Adipose tissue (tissue), 3 donors: Measurements from ENCODE around the gene PPP1R9A. TPM values are rescaled to one million over a fixed set of nuclear protein-coding genes. Genes with fewer than 3 reads are reported as not detected.

Experiments used
- H3K27ac ChIP-seq: one replicate; pipeline ENCODE4 v1.5.1; 2013; ENCODE audit warnings: low read depth, low read length
- WGBS, 3 donors: extraction: QIAGEN DNeasy Blood & Tissue Kit; methylation state at CpG; one replicate each; pipeline ENCODE4 v1.1.7; 2013; 5-methylcytosine and 5-hydroxymethylcytosine counted together
- polyA plus RNA-seq, 3 donors: library from polyadenylated mRNA; stranded (reverse); fragments of 200-250 nt; gene quantifications; one replicate each; pipeline ENCODE4 v1.2.3, GENCODE V29; 2013
- donor health status: healthy with polysubstance abuse.
- donor health status: Bipolar disorder and iron deficiency.
- donor health status: healthy.

PPP1R9A gene
- polyA plus RNA-seq: 1 to 10 TPM in 1 of 3 donors, under 1 TPM in 2; 0.45 to 3.2 (median 0.85) TPM

GRCh38 chr7:94907026-94907810 lies at the start of gene PPP1R9A:
PPP1R9A (plus strand) TSS chr7:94907594; CDS start chr7:94910114, 2,520 bp downstream.
- WGBS, 3 donors: 17 to 22% (median 21%) methylated on average over 32 to 36 of the region's 36 CpGs
- no peak within 1 kb of the TSS for H3K27ac ChIP-seq

GRCh38 chr7:94871132-94871531 lies 36.3 kb upstream of the PPP1R9A start:
- H3K27ac ChIP-seq: no peak overlapping the region

- no peak overlapping the region for H3K27ac ChIP-seq
- 85 to 90% (median 90%) methylated on average over 3 of the region's 3 CpGs for WGBS, 3 donors
These were observed 34.2 kb upstream of the PPP1R9A start for GRCh38 chr7:94873239-94873638.

DNA sequence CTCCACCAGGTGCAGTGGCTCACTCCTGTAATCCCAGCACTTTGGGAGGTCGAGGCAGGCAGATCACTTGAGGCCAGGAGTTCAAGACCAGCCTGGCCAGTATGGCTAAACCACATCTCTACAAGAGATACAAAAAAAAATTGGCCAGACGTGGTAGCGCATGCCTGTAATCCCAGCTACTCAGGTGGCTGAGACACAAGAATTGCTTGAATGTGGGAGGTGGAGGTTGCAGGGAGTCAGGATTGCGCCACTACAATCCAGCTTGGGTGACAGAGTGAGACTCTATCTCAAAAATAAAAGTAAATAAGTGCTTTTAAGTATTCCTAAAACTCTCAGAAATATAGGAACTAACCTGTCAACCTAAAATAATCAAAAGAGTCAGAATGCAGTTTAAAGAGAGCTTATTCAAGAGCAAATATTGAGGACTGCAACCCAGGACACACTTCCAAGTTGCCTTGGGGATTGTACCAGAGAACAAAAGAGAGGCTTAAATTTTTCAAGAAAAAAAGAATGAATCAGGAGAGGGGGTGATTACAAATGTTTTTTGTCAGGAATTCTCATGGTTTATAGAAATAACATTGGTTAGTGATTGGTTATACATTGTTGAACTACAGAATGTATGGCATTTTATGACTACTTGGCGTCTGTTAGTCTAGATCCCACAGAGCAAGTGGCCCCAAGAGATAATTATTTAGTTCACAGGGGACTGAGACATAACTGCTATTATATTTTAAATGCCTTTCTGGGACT lies 33.2 kb upstream of the PPP1R9A start:
- H3K27ac ChIP-seq: no peak overlapping the region
- WGBS, 3 donors: 89 to 94% (median 89%) methylated on average over 5 of the region's 5 CpGs

DNA sequence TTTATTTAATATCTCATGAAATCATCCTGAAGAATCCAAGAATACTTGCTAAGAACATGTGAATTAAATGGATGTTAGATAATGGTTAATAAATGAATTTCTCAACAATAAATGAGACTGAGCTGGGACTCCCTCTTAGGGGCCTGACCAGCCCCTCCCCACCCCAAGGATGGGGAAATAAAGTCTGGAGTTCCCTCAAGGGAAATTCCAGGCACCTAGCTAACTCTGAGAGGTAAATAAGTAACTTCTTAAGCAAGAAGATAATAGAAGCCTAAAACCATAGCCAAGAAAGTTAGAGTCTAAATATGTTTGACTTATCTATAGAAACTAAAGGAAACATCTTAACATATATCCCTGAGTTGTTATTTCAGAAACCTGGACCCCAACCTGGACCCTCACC lies 32.2 kb upstream of the PPP1R9A start:
- no peak overlapping the region for H3K27ac ChIP-seq

DNA sequence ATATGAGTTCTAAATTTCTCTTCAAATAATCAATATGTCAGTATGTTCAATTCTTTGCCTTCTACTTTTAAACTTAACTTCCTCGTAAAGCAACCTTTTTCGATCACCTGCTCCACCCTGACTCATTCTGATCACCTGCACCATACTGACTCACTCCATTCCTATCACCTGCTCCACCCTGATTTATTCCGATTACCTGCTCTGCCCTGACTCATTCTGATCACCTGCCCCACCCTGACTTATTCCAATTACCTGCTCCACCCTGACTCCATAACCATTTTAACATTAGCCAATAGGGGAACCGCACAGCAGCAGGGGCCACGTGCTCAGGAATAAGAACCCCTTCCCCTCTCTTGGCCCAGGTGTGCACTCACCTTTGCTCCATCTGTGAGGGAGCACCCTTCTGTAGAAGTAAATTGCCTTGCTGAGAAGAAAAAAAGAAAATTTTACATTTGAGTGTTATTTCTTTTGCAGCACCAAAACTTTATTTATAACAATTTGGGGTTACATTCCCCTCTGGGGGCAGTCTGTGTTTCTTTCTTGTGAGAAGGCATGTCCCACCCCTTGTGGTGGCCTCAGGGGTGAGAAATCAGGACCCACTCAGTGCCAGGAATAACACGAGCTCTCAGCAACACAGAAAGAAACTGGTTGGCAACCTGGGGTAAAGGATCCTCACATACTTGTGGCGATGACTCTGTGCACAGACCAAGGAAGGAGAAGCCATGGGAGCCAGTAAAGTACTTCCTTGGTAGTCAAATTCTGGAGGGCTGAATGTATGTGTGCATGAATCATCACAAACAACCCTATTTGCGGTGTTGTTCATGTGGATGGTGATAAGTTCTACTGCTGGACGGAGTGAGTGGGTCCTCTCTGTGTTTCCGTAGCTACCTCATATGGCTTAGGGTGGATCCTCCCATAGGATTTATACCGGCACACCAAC lies 29.4 kb upstream of the PPP1R9A start:
- 88 to 97% (median 92%) methylated on average over 11 of the region's 11 CpGs for WGBS, 3 donors

DNA sequence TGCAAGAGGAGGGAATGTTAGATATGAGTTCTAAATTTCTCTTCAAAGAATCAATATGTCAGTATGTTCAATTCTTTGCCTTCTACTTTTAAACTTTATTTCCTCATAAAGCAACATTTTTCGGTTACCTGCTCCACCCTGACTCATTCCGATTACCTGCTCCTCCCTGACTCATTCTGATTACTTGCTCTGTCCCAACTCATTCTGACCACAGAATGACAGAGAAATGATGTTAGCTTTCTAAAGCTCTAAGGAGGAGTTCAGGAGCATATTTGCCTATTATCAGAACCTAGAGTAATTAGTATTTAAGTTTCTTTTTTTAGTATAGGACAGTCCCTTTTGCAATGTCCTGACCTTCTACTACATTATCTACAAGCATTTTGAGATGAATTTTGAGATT lies 24.5 kb upstream of the PPP1R9A start:
- 67 to 92% (median 67%) methylated on average over 2 of the region's 2 CpGs for WGBS, 3 donors

More for the DNA sequence above, 29.4 kb upstream of the PPP1R9A start:
- no peak overlapping the region for H3K27ac ChIP-seq

GRCh38 chr7:94883616-94884015 lies 23.8 kb upstream of the PPP1R9A start:
- 91 to 92% (median 92%) methylated on average over 1 of the region's 1 CpG for WGBS, 3 donors
- no peak overlapping the region for H3K27ac ChIP-seq

More for the DNA sequence above, 24.5 kb upstream of the PPP1R9A start:
- H3K27ac ChIP-seq: no peak overlapping the region

GRCh38 chr7:94888551-94888950 lies 18.8 kb upstream of the PPP1R9A start:
- no peak overlapping the region for H3K27ac ChIP-seq
- WGBS, 3 donors: 22 to 30% (median 25%) methylated on average over 5 of the region's 5 CpGs

- H3K27ac ChIP-seq: no peak overlapping the region
- 41 to 56% (median 51%) methylated on average over 2 of the region's 2 CpGs for WGBS, 3 donors
These were observed 18.3 kb upstream of the PPP1R9A start for GRCh38 chr7:94888995-94889523.

DNA sequence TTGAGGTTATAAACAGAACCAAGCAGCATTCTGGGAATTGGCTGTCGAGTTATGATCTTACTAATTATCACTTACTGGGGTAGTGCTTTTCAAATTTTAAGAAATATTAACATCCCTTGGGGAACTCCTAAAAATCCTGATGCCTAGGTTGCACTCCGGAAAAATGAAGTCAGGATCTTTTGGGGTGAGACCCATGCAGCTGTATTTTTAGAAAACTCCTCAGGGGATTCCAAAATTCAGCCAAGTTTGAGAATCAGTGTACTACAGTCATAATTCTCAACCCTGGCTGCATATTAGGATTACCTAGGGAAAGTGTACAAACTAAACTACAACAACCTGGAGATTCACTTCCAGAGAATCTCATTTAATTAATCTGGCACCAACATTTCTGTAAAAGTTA lies 17.2 kb upstream of the PPP1R9A start:
- H3K27ac ChIP-seq: no peak overlapping the region
- 59 to 83% (median 66%) methylated on average over 2 of the region's 2 CpGs for WGBS, 3 donors

DNA sequence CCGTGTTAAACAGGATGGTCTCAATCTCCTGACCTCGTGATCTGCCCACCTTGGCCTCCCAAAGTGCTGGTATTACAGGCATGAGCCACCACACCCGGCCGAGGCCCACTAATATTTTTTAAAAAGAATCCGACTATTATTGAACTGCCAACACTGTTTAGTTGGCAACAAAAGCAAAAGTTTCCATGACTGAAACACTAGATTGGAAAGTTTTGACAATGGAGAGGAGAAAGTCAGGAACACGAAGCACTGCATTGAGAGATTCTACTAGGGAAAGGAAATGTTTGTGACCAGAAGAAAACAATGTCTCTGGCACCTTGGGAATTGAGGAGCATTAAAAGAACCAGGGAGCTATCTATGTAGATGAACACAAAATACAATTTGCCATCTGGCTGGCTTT lies 13.7 kb upstream of the PPP1R9A start:
- 77 to 91% (median 81%) methylated on average over 6 of the region's 6 CpGs for WGBS, 3 donors
- no peak overlapping the region for H3K27ac ChIP-seq

DNA sequence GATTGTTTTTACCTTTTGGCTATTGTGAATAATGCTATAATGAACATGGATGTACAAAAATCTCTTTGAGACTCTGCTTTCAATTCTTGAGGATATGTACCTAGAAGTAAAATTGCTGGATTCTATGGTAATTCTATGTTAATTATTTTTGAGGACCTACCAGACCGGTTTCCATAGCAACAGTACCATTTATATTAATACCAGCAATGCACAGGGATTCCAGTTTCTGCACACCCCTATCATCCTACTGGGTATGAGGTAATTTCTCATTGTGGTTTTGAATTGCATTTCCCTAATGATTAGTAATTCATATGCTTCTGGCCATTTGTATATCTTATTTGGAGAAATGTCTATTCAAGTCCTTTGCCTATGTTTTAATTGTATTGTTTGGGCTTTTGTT lies 9.9 kb upstream of the PPP1R9A start:
- H3K27ac ChIP-seq: no peak overlapping the region
- 94 to 100% (median 95%) methylated on average over 1 of the region's 1 CpG for WGBS, 3 donors

GRCh38 chr7:94898340-94898739 lies 9.1 kb upstream of the PPP1R9A start:
- no peak overlapping the region for H3K27ac ChIP-seq

DNA sequence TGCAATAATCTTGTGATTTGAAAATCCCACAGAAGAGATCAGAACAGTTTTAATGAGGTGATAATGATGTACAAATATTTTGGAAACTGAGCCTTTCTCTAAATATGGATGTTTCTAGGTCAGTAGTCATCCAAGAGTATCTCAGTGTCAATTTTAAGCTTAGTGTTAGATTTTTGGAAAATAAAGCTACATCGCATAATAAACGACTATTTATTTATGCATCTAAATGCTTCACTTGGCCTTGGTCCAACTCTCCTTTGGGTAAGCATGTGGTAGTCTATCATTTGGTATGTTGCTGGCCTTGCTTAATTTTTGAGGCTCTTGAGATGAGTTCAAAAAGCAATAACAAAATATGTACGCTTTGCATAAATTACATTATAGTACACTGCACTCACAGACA lies 5.4 kb upstream of the PPP1R9A start:
- WGBS, 3 donors: 81 to 87% (median 85%) methylated on average over 3 of the region's 3 CpGs
- no peak overlapping the region for H3K27ac ChIP-seq

- no peak overlapping the region for H3K27ac ChIP-seq
These were observed 3.4 kb upstream of the PPP1R9A start for GRCh38 chr7:94903971-94904370.

- no peak overlapping the region for H3K27ac ChIP-seq
- WGBS, 3 donors: 86 to 95% (median 94%) methylated on average over 1 of the region's 1 CpG
These were observed 2.4 kb upstream of the PPP1R9A start for GRCh38 chr7:94904982-94905381.

DNA sequence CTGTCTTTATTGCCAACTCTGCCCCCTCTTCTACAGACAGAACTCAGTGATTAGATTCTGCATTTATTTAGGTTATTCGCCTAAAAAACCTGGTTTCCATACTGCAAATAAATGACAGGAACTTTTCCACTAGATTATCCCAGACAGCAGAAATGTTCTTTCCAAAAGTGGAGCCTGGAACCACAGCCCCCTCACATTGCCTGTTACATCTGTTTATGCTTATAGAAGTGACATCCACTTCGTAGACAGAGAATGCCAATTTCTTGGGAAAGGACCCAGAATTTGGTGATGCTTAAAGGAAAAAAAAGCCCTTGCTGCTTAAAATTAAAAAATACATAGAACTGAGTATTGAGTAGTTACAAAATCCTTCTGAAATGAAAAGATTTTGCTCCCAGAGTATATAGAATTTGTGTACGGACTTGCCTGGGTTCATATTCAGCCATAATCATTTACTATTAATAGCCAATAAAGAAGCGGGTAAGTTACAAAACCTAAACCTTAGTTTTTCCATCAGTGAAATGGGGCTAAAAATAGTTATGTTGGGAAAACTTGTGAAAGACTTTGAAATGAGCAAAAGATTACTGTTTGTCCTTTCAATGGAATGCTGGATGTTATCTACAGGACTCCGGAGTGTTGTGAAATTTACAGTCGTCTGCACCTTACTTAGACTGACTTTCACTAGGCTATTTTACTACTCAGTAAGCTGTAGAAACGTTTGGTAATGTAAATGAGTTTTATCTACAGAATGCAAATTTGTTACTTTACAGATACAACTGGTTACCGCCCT lies 1.1 kb upstream of the PPP1R9A start:
- H3K27ac ChIP-seq: no peak overlapping the region
- WGBS, 3 donors: 85 to 87% (median 85%) methylated on average over 8 of the region's 8 CpGs
